NB4 (cell line): Measurements from ENCODE around the gene APC.

ENCODE experiments used
- CTCF ChIP-seq: IDR thresholded peaks from one replicate; pipeline ENCODE4 v1.5.1; 2012; ENCODE audit warnings: low read depth, low read length
- MAX ChIP-seq: IDR thresholded peaks from 2 replicates; pipeline ENCODE4 v1.6.1; 2011; ENCODE audit warnings: low read depth, low read length
- MYC ChIP-seq: IDR thresholded peaks from 2 replicates; pipeline ENCODE4 v1.6.1; 2011; ENCODE audit warnings: low read depth, low read length
- POLR2A ChIP-seq: IDR thresholded peaks from 2 replicates; pipeline ENCODE4 v1.6.1; 2011; ENCODE audit warnings: mild to moderate bottlenecking; ENCODE audit not compliant: insufficient read length; ENCODE audit errors: extremely low read depth

GRCh38 chr5:112862085-112862484 lies 124.4 kb downstream of the APC start:
- TF ChIP-seq CTCF = no peak
- no peak for TF ChIP-seq POLR2A
- no peak for TF ChIP-seq MAX
- TF ChIP-seq MYC = no peak
